IPS DF 4.7 (cell line): ENCODE results near the gene CFAP251.
"Not testable (repeated sequence)": the region's sequence is repeated elsewhere in the genome, so short reads cannot be mapped to it uniquely, and the experiment has no call there.

Source experiments
- DNase-seq: peaks from one replicate; pipeline ENCODE4 v3.0.0-alpha.2; 2013; ENCODE audit warnings: low spot score; ENCODE audit errors: extremely low read depth

The CFAP251 gene

GRCh38 chr12:121917950-121918678 lies at the start of gene CFAP251:
CFAP251 (plus strand) TSS chr12:121918592; CDS start chr12:121921306, 2,714 bp downstream.
- DNase-seq: no peak

DNA sequence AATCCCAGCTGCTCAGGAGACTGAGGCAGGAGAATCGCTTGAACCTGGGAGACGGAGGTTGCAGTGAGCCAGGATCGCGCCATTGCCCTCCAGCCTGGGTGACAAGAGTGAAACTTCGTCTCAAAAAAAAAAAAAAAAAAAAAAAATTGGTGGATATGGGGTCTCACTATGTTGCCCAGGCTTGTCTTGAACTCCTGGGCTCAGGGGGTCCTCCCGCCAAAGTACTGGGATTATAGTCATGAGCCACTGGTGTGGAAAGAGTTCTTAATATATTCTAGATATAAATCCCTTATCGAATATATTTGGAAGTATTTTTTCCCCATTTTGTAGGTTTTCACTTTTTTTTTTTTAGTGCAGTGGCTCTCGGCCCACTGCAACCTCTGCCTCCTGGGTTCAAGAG lies 49.2 kb upstream of the CFAP251 start:
- not testable (repeated sequence) for DNase-seq

GRCh38 chr12:121871467-121871866 lies 46.9 kb upstream of the CFAP251 start:
- DNase-seq: no peak

DNA sequence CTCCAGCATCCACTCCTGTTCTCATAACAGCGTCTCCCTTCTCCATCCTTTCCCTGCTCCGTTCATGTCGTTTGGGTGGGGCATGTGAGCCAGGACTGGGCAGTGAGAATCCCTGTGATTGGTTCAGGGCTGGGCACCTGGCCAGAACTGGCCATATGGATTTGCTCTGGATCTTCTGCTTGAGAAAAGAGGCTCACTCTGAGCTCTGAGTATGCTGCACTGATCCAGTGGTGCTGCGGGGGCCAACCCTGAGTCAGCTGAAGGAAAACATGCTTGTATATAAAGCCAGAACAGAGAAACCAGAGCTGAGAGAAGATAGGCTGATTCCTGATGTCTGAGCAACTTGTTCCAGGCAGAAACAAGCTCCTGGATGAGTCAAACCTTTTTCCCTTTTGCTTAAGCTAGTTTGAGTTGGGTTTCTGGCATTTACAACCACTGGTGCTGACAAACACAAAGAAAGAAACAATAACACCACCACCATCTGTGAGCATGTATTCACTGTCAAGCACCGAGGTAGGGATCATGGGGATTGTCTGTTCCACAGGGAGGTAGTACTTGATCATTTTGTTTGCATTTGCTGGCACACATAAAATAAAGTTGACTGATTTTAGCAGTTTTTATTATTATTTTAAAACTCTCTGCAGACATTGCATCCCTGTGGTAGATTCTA lies 45.7 kb upstream of the CFAP251 start:
- DNase-seq: no peak

DNA sequence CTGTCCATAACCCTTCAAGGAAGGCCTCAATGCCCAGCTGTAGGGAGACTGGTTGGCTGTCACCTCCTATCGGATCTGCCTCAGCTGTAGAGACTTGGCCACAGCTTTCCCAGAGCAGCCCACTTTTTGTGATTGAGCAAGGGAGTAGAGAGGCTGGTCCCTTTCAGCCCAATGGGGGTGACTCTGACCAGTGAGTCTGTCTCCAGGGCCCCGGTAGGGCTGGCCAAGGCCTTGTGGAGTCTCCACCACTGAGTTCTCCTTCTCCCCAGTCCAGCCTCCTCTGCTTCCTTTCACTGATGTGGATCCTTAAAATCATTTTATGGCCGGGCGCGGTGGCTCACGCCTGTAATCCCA lies 45.2 kb upstream of the CFAP251 start:
- no peak for DNase-seq

DNA sequence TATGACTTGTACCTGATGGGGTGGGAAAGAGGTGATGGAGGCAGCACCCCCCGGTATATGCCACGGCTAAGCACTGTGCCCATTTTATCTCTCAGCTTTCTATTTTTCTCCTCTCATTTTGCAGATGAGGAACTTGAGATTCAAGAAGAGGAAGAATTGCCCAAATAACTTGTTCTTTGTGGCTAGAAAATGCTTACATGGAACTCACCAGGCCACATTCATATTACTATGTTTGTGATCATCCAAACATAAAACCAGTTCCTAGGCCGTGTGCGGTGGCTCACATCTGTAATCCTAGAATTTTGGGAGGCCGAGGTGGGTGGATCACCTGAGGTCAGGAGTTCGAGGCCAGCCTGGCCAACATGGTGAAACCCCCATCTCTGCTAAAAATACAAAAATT lies 44.3 kb upstream of the CFAP251 start:
- DNase-seq: no peak

GRCh38 chr12:121875582-121875981 lies 42.8 kb upstream of the CFAP251 start:
- no peak for DNase-seq

DNA sequence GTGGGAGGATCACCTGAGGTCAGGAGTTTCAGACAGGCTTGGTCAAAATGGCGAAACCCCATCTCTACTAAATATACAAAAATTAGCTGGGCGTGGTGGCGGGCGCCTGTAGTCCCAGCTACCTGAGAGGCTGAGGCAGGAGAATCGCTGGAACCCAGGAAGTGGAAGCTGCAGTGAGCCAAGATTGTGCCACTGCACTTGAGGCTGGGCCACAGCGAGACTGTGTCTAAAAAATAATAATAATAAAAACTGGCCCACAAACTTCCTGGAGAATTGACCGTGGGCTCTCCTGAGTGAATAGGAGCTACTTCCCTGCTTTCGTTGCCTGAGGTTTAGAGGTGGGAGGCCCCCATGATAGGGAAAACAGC lies 42.3 kb upstream of the CFAP251 start:
- DNase-seq: not testable (repeated sequence)

- DNase-seq: no peak
These were observed 35.1 kb upstream of the CFAP251 start for GRCh38 chr12:121883315-121883660.

DNA sequence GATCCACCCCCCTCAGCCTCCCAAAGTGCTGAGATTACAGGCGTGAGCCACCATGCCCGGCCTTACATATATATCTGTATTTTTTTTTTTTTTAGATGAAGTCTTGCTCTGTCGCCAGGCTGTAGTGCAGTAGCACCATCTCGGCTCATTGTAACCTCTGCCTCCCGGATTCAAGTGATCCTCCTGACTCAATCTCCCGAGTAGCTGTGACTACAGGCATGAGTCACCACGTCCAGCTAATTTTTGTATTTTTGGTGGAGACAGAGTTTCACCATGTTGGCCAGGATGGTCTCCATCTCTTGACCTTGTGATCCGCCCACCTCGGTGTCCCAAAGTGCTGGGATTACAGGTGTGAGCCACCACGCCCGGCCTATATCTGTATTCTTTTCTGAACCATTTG lies 33.3 kb upstream of the CFAP251 start:
- DNase-seq: not testable (repeated sequence)

GRCh38 chr12:121888083-121888477 lies 30.3 kb upstream of the CFAP251 start:
- no peak for DNase-seq

- DNase-seq: peak; percentile 91
These were observed 29.7 kb upstream of the CFAP251 start, which contains the start of gene PSMD9 for GRCh38 chr12:121888478-121889273. PSMD9 (plus strand) TSS chr12:121888790; CDS start chr12:121888857, 67 bp downstream.

- no peak for DNase-seq
These were observed 29.1 kb upstream of the CFAP251 start for GRCh38 chr12:121889274-121889624.

DNA sequence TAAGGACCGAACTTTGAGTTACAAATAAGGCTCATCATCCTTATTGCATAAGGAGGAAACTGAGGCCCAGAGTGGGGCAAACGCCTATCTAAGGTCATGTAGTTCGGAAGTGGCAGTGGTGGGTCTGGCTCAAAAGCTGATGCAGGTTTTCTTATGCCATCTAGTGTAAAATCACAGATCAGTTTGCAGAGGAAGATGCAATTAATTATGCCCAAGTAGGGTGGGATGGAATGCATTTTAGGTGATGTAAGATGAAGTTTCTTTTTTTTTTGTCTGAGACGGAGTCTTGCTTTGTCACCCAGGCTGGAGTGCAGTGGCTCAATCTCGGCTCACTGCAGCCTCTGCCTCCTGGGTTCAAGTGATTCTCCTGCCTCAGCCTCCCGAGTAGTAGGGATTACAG lies 28.7 kb upstream of the CFAP251 start:
- not testable (repeated sequence) for DNase-seq

- no peak for DNase-seq
These were observed 25.5 kb upstream of the CFAP251 start for GRCh38 chr12:121892673-121893561.

DNA sequence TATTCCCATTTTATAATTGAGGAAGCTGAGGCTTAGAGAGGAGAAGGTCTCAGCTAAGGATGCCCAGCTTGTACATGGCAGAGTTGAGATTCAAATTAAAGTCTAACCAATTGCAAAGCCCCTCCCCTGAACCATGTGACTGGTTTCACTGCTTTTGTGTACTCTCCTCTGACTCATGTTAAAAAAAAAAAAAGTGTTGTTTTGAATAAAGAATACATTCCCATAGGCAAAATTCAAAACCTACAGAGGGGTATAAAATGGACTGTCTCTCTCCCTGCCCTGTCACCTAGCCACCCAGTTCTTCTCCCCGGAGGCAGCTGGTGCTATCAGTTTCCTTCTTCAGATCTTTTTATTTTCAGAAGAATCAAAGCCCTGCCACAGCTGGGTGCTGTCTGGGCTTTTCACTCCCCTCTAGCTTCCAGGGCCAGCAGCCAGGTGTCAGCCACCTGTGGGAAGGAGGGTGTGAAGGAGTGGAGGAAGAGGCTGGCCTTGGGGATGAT lies 24.4 kb upstream of the CFAP251 start:
- DNase-seq: no peak

- DNase-seq: no peak
These were observed 23.8 kb upstream of the CFAP251 start for GRCh38 chr12:121894633-121895032.

DNA sequence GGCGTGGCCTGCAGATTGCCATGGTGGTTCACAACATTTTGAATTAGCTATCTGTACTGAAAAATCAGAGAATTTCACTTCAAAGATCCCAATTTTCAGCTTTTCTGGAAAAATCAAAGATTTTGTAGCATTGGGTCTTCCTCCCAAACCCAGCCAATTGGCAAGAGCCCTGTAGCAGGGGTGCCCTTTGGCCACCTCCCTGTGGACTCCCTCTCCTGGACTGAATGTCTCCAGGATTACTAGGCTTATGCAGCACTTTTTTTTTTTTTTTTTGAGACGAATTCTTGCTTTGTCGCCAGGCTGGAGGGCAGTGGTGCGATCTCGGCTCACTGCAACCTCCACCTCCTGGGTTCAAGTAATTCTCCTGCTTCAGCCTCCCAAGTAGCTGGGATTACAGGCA lies 20.1 kb upstream of the CFAP251 start:
- no peak for DNase-seq

- DNase-seq: no peak
These were observed 18.8 kb upstream of the CFAP251 start for GRCh38 chr12:121899590-121899989.

DNA sequence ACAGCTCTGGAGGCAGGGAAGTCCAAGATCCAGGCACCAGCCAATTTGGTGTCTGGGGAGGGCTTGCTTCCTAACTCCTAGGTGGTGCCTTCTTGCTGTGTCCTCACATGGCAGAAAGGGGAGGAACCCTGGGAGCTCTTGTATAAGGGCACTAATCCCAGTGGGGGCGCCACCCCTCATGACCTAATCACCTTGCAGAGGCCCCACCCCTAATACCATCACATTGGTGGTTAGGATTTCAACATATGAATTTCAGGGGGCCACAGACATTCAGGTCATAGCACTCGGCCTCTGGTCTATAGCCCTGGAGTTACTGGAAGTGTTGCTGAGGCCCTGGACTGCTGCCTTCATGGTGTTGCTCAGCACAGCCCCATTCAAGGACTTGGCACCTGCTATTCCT lies 15.2 kb upstream of the CFAP251 start:
- DNase-seq: no peak

- no peak for DNase-seq
These were observed 12.6 kb upstream of the CFAP251 start for GRCh38 chr12:121905746-121906145.
